GM18499 (cell line): Measurements from ENCODE around the gene FNBP1.

ENCODE experiments used
- ATAC-seq: cut with Tn5 transposase; IDR thresholded peaks from one replicate; pipeline ENCODE4 v1.9.1; 2021; ENCODE audit warnings: moderate number of reproducible peaks; ENCODE audit not compliant: insufficient read depth, unreplicated experiment

FNBP1 gene

GRCh38 chr9:129841071-129841470 is 201.9 kb downstream of the FNBP1 start:
- no peak for ATAC-seq

- ATAC-seq, result no peak
These were observed 203.0 kb downstream of the FNBP1 start for GRCh38 chr9:129840034-129840433.

DNA sequence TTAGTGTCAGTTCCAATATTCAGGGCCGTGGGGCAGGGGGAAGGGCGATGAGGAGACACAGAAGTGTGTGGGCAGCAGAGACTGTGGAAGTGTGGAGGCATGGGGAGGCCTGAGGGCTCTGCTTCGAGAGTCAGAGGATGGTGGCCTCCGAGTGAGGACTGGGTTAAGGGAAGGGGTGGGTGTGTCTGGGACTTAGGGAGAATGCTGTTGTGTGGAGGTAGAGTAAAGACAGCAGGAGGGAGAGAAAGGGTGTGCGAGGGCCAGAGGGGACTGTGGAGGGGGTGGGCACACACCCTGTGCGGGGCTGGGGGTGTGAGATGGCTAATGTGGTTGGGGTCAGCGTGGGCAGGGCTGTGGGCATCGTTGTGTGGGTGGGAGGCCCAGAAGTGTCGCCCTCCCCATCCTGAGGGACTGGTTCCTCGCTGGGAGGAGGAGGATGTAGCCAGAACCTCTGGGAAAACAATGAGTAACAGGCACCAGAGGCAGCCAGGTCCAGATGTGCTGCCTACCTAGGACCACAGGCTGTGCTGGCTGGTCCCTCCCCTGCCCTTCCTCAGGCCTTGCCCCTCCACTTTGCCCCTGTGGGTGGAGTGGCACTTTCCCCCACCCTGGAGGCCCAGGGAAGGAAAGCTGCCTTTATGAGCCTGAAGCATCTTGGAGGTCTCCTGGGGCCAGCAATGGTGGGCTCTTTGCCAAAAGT is 203.5 kb downstream of the FNBP1 start:
- ATAC-seq, result no peak

DNA sequence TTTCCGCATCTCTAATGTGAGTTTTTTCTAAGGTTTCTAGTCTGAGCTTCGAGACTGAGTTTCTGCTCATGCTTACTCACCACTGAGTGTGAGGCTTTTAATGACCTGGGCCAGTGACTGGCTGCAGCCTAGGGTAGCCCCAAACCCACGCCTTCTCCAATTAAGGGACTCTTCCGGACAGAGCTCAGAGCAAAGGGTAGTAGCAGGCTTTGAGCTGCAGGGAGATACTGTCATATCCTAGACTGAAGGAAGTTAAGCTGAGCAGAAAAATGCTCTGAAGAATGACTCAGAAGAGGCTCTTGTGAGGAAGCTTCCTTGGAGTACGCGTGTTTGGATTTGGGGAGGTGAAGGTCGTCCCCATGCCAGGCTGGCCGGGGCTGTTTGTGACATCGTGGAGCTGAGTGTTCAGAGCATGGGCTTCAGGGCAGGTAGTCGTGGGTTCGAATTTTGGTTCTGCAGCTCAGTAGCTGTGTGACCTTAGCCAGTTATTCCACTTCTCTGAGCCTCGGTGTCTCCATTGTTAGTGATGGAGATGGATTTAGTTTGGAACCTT is 204.2 kb downstream of the FNBP1 start:
- no peak for ATAC-seq
